ENCODE measurements around the gene TTC7B. TPM values are rescaled to one million over a fixed set of nuclear protein-coding genes. Genes with fewer than 3 reads are reported as not detected.
"Not testable (repeated sequence)": the region's sequence is repeated elsewhere in the genome, so short reads cannot be mapped to it uniquely, and the experiment has no call there.

TTC7B gene
- total RNA-seq: 1 to 10 TPM; 8.8 to 9.5 TPM

- Mint-ChIP-seq H3K36me3 (ENCODE audit: low read depth) (no peaks in the 10 kb centered on the region), H3K27me3 (peaks cover 23% of the 10 kb centered on the region), H3K9me3 (no peaks in the 10 kb centered on the region), H3K27ac (no peak within 1 kb of the TSS), H3K4me3 (peak within 1 kb of the TSS; percentile 67), H3K4me1 (peaks cover 15% of the 10 kb centered on the region)
- ChIA-PET CTCF (interaction anchor here (1.6 kb wide), 1 partner anchor 15 kb away, joined by 9 read pairs; no protein-coding TSS in a partner anchor), POLR2A (interaction anchor here (0.8 to 1.0 kb wide), 2 partner anchors 13 to 57 kb away, joined by 3 to 4 read pairs; no protein-coding TSS in a partner anchor)
- DNase-seq: peak; percentile 30
Observed at GRCh38 chr14:90815822-90816662, at the start of gene TTC7B. TTC7B (minus strand) TSS chr14:90816430; CDS start chr14:90816295, 135 bp downstream.

GRCh38 chr14:90864741-90865140 lies 48.5 kb upstream of the TTC7B start:
- POLR2A ChIA-PET: interaction anchor here (1.1 kb wide), 1 partner anchor 250 kb away, joined by 3 read pairs; no protein-coding TSS in a partner anchor
- Mint-ChIP-seq H3K27me3 (no peaks in the 10 kb centered on the region), H3K27ac (no peak overlapping the region), H3K36me3 (ENCODE audit: low read depth) (peaks cover 18% of the 10 kb centered on the region), H3K9me3 (no peaks in the 10 kb centered on the region), H3K4me1 (no peaks in the 10 kb centered on the region), H3K4me3 (no peak overlapping the region)
- CTCF ChIA-PET: no interaction called here
- DNase-seq: no peak

GRCh38 chr14:90858511-90858910 lies 42.3 kb upstream of the TTC7B start:
- H3K27ac Mint-ChIP-seq: no peak overlapping the region
- peaks cover 14% of the 10 kb centered on the region for H3K4me1 Mint-ChIP-seq
- DNase-seq: no peak
- no peak overlapping the region for H3K4me3 Mint-ChIP-seq
- H3K27me3 Mint-ChIP-seq: no peaks in the 10 kb centered on the region
- ChIA-PET CTCF (no interaction called here), POLR2A (no interaction called here)
- H3K9me3 Mint-ChIP-seq: no peaks in the 10 kb centered on the region
- H3K36me3 Mint-ChIP-seq (ENCODE audit: low read depth): peaks cover 17% of the 10 kb centered on the region

- ChIA-PET CTCF (no interaction called here), POLR2A (no interaction called here)
- Mint-ChIP-seq H3K4me3 (no peak overlapping the region), H3K27me3 (no peaks in the 10 kb centered on the region), H3K9me3 (no peaks in the 10 kb centered on the region), H3K4me1 (peaks cover 14% of the 10 kb centered on the region), H3K27ac (no peak overlapping the region), H3K36me3 (ENCODE audit: low read depth) (peaks cover 19% of the 10 kb centered on the region)
- no peak for DNase-seq
Observed at GRCh38 chr14:90857866-90858265, 41.6 kb upstream of the TTC7B start.

- POLR2A ChIA-PET, H3K27me3 Mint-ChIP-seq, H3K27ac Mint-ChIP-seq, CTCF ChIA-PET, DNase-seq, H3K9me3 Mint-ChIP-seq, H3K4me3 Mint-ChIP-seq: not testable (repeated sequence)
- Mint-ChIP-seq H3K36me3 (ENCODE audit: low read depth) (peaks cover 16% of the 10 kb centered on the region), H3K4me1 (peaks cover 14% of the 10 kb centered on the region)
Observed at GRCh38 chr14:90856115-90856514, 39.9 kb upstream of the TTC7B start.

- DNase-seq: no peak
- no peaks in the 10 kb centered on the region for H3K9me3 Mint-ChIP-seq
- no peak overlapping the region for H3K4me3 Mint-ChIP-seq
- CTCF ChIA-PET: no interaction called here
- H3K36me3 Mint-ChIP-seq (ENCODE audit: low read depth): peaks cover 6% of the 10 kb centered on the region
- no peak overlapping the region for H3K27ac Mint-ChIP-seq
- POLR2A ChIA-PET: no interaction called here
- no peaks in the 10 kb centered on the region for H3K27me3 Mint-ChIP-seq
- no peaks in the 10 kb centered on the region for H3K4me1 Mint-ChIP-seq
Observed at GRCh38 chr14:90853116-90853515, 36.9 kb upstream of the TTC7B start.

- no peak overlapping the region for H3K27ac Mint-ChIP-seq
- no peaks in the 10 kb centered on the region for H3K27me3 Mint-ChIP-seq
- no peak for DNase-seq
- CTCF ChIA-PET: no interaction called here
- peaks cover 4% of the 10 kb centered on the region for H3K4me1 Mint-ChIP-seq
- no peaks in the 10 kb centered on the region for H3K9me3 Mint-ChIP-seq
- H3K4me3 Mint-ChIP-seq: no peak overlapping the region
- POLR2A ChIA-PET: no interaction called here
- peaks cover 8% of the 10 kb centered on the region for H3K36me3 Mint-ChIP-seq (ENCODE audit: low read depth)
Observed at GRCh38 chr14:90851327-90852036, 35.3 kb upstream of the TTC7B start.

- POLR2A ChIA-PET: no interaction called here
- CTCF ChIA-PET: no interaction called here
- Mint-ChIP-seq H3K27me3 (no peaks in the 10 kb centered on the region), H3K4me3 (no peak overlapping the region), H3K36me3 (ENCODE audit: low read depth) (peaks cover 12% of the 10 kb centered on the region), H3K4me1 (peaks cover 5% of the 10 kb centered on the region), H3K9me3 (no peaks in the 10 kb centered on the region), H3K27ac (no peak overlapping the region)
- no peak for DNase-seq
Observed at GRCh38 chr14:90850487-90850886, 34.3 kb upstream of the TTC7B start.

- Mint-ChIP-seq H3K27ac (no peak overlapping the region), H3K9me3 (no peaks in the 10 kb centered on the region), H3K4me3 (no peak overlapping the region), H3K4me1 (peaks cover 5% of the 10 kb centered on the region), H3K27me3 (no peaks in the 10 kb centered on the region), H3K36me3 (ENCODE audit: low read depth) (peaks cover 12% of the 10 kb centered on the region)
- ChIA-PET POLR2A (interaction anchor here (1.1 kb wide), 1 partner anchor 21 kb away, joined by 3 read pairs; no protein-coding TSS in a partner anchor), CTCF (no interaction called here)
- no peak for DNase-seq
Observed at GRCh38 chr14:90849787-90850444, 33.7 kb upstream of the TTC7B start.

- peaks cover 12% of the 10 kb centered on the region for H3K36me3 Mint-ChIP-seq (ENCODE audit: low read depth)
- H3K27me3 Mint-ChIP-seq: no peaks in the 10 kb centered on the region
- no peaks in the 10 kb centered on the region for H3K9me3 Mint-ChIP-seq
- H3K27ac Mint-ChIP-seq: no peak overlapping the region
- DNase-seq: no peak
- no peak overlapping the region for H3K4me3 Mint-ChIP-seq
- H3K4me1 Mint-ChIP-seq: peaks cover 5% of the 10 kb centered on the region
- ChIA-PET POLR2A (interaction anchor here (1.1 kb wide), 1 partner anchor 20 kb away, joined by 3 read pairs; no protein-coding TSS in a partner anchor), CTCF (no interaction called here)
Observed at GRCh38 chr14:90848944-90849731, 32.9 kb upstream of the TTC7B start.

GRCh38 chr14:90846511-90846910 lies 30.3 kb upstream of the TTC7B start:
- Mint-ChIP-seq H3K27ac (no peak overlapping the region), H3K9me3 (peaks cover 1% of the 10 kb centered on the region), H3K4me3 (no peak overlapping the region), H3K36me3 (ENCODE audit: low read depth) (peaks cover 10% of the 10 kb centered on the region), H3K4me1 (peaks cover 11% of the 10 kb centered on the region), H3K27me3 (no peaks in the 10 kb centered on the region)
- no peak for DNase-seq
- CTCF ChIA-PET: no interaction called here
- POLR2A ChIA-PET: interaction anchor here (1.0 to 1.2 kb wide), 2 partner anchors 19 to 56 kb away, joined by 3 read pairs; no protein-coding TSS in a partner anchor

GRCh38 chr14:90844321-90844720 lies 28.1 kb upstream of the TTC7B start:
- no peak overlapping the region for H3K4me3 Mint-ChIP-seq
- ChIA-PET CTCF (interaction anchor here (0.9 kb wide), 1 partner anchor 328 kb away, joined by 3 read pairs; no protein-coding TSS in a partner anchor), POLR2A (no interaction called here)
- H3K27me3 Mint-ChIP-seq: no peaks in the 10 kb centered on the region
- H3K27ac Mint-ChIP-seq: no peak overlapping the region
- peaks cover 11% of the 10 kb centered on the region for H3K4me1 Mint-ChIP-seq
- DNase-seq: no peak
- peaks cover 1% of the 10 kb centered on the region for H3K9me3 Mint-ChIP-seq
- H3K36me3 Mint-ChIP-seq (ENCODE audit: low read depth): peaks cover 10% of the 10 kb centered on the region

Measured in activated CD4-positive, alpha-beta memory T cell treated with anti-CD3 and anti-CD28 coated beads, Interleukin-2, amount 10 ng/mL, durations not matched to agents 7 days and 5 days (primary cell).